ENCODE results near the gene SEPTIN14. TPM values are rescaled to one million over a fixed set of nuclear protein-coding genes. Genes with fewer than 3 reads are reported as not detected.
"Not testable (repeated sequence)": the region's sequence is repeated elsewhere in the genome, so short reads cannot be mapped to it uniquely, and the experiment has no call there.

SEPTIN14 gene
- total and polyA plus RNA-seq, 10 donors, result 0.09 to 0.20 TPM; not detected in 8

GRCh38 chr7:55893940-55894339, 31.4 kb upstream of the SEPTIN14 start:
- Histone ChIP-seq H3K9me3 (no peaks in the 10 kb centered on the region), H3K36me3 (no peaks in the 10 kb centered on the region), H3K4me1 (no peaks in the 10 kb centered on the region), H3K4me3 (no peak overlapping the region), H3K27ac (no peak overlapping the region), H3K27me3 (replicated peaks in 1 of 7) (no peaks in the 10 kb centered on the region)
- TF ChIP-seq POLR2A (IDR thresholded peaks at IDR 0.05) (no peak), POLR2AphosphoS5 (IDR thresholded peaks at IDR 0.05) (no peak), CTCF (IDR thresholded peaks at IDR 0.05 in 8 of 11, conservative IDR thresholded peaks at IDR 0.05 in 3 of 11) (no peak)
- no peak for DNase-seq
- intact Hi-C loops (cut with DNase I; ENCODE audit: low total_unique reads), result no loop called here

GRCh38 chr7:55888378-55888777, 25.8 kb upstream of the SEPTIN14 start:
- intact Hi-C loops (cut with DNase I; ENCODE audit: low total_unique reads), result loop anchor here (5.0 kb wide), 1 partner anchor 69 kb away; no protein-coding TSS in a partner anchor
- H3K9me3 ChIP-seq; H3K27ac ChIP-seq; DNase-seq; H3K27me3 ChIP-seq (replicated peaks in 1 of 7); H3K36me3 ChIP-seq: not testable (repeated sequence)
- Histone ChIP-seq H3K4me3 (peak overlapping the region in 4 of 8 donors; percentile 36 to 96 (median 44)), H3K4me1 (peaks cover 0 to 15% (median 12%) of the 10 kb centered on the region in 6 donors)
- WGBS, 5 donors, result 75 to 84% (median 80%) methylated on average over 10 of the region's 10 CpGs

GRCh38 chr7:55887821-55888247, 25.3 kb upstream of the SEPTIN14 start:
- intact Hi-C loops (cut with DNase I; ENCODE audit: low total_unique reads), result loop anchor here (5.0 kb wide), 1 partner anchor 69 kb away; no protein-coding TSS in a partner anchor

GRCh38 chr7:55884321-55884720, 21.8 kb upstream of the SEPTIN14 start:
- Histone ChIP-seq H3K27me3 (replicated peaks in 1 of 7) (no peaks in the 10 kb centered on the region), H3K27ac (no peak overlapping the region), H3K4me3 (no peak overlapping the region), H3K9me3 (no peaks in the 10 kb centered on the region), H3K4me1 (peaks cover 0 to 15% (median 12%) of the 10 kb centered on the region in 6 donors), H3K36me3 (no peaks in the 10 kb centered on the region)
- 90 to 94% (median 91%) methylated on average over 3 of the region's 3 CpGs for WGBS, 5 donors
- DNase-seq, result no peak
- no peak for TF ChIP-seq CTCF (IDR thresholded peaks at IDR 0.05 in 8 of 11, conservative IDR thresholded peaks at IDR 0.05 in 3 of 11)
- no peak for TF ChIP-seq POLR2AphosphoS5 (IDR thresholded peaks at IDR 0.05)
- no peak for TF ChIP-seq POLR2A (IDR thresholded peaks at IDR 0.05)
- intact Hi-C loops (cut with DNase I; ENCODE audit: low total_unique reads), result no loop called here

More at GRCh38 chr7:55887821-55888247, 25.3 kb upstream of the SEPTIN14 start:
- H3K36me3 ChIP-seq, result no peaks in the 10 kb centered on the region
- TF ChIP-seq CTCF (IDR thresholded peaks at IDR 0.05 in 8 of 11, conservative IDR thresholded peaks at IDR 0.05 in 3 of 11) (no peak), POLR2A (IDR thresholded peaks at IDR 0.05) (no peak), POLR2AphosphoS5 (IDR thresholded peaks at IDR 0.05) (no peak)
- DNase-seq, result no peak
- H3K9me3 ChIP-seq, result no peaks in the 10 kb centered on the region
- peaks cover 0 to 15% (median 12%) of the 10 kb centered on the region in 6 donors for H3K4me1 ChIP-seq
- H3K27ac ChIP-seq, result peak overlapping the region in 6 of 8 donors; percentile 38 to 97 (median 56)
- 1 to 2% (median 1%) methylated on average over 8 to 27 of the region's 38 CpGs for WGBS, 5 donors
- H3K27me3 ChIP-seq (replicated peaks in 1 of 7), result no peaks in the 10 kb centered on the region
- H3K4me3 ChIP-seq, result peak overlapping the region in 7 of 8 donors; percentile 28 to 96 (median 37)

GRCh38 chr7:55878691-55879090, 16.1 kb upstream of the SEPTIN14 start:
- no peak for TF ChIP-seq POLR2A (IDR thresholded peaks at IDR 0.05)
- TF ChIP-seq POLR2AphosphoS5 (IDR thresholded peaks at IDR 0.05), result no peak
- no peak for TF ChIP-seq CTCF (IDR thresholded peaks at IDR 0.05 in 8 of 11, conservative IDR thresholded peaks at IDR 0.05 in 3 of 11)
- no peak for DNase-seq
- Histone ChIP-seq H3K27ac (no peak overlapping the region), H3K27me3 (replicated peaks in 1 of 7) (no peaks in the 10 kb centered on the region), H3K4me3 (no peak overlapping the region), H3K4me1 (no peaks in the 10 kb centered on the region), H3K9me3 (no peaks in the 10 kb centered on the region), H3K36me3 (no peaks in the 10 kb centered on the region)
- 77 to 84% (median 83%) methylated on average over 3 of the region's 3 CpGs for WGBS, 5 donors
- intact Hi-C loops (cut with DNase I; ENCODE audit: low total_unique reads), result no loop called here
